Activated B cell treated with CpG ODN at 0.5 μM for 24 hours (primary cell): ENCODE data around the gene PIK3CD. TPM values are rescaled to one million over a fixed set of nuclear protein-coding genes. Genes with fewer than 3 reads are reported as not detected.

ENCODE experiments used
- ATAC-seq: fragments of 200-7000 bp; cut with Tn5 transposase; one replicate; pipeline ENCODE4 v1.10.0; 2021; ENCODE audit warnings: low read depth, mild to moderate bottlenecking, moderate library complexity
- CTCF ChIA-PET: fragments of 350-600 bp; sonication (Branson Sonifier 250); formaldehyde crosslinking; loops from one replicate; lab custom pipeline; 2021; ENCODE audit warnings: antibody characterized with exemption; lab: Charles Lee
- POLR2A ChIA-PET: fragments of 350-600 bp; sonication (Branson Sonifier 250); formaldehyde crosslinking; loops from one replicate; lab custom pipeline; 2021; ENCODE audit warnings: antibody characterized with exemption; lab: Charles Lee
- DNase-seq: peaks from one replicate; pipeline ENCODE4 v3.0.0; 2022
- H3K27ac Mint-ChIP-seq: one replicate; pipeline ENCODE4 v1.8.0; 2020; ENCODE audit warnings: mixed read lengths
- H3K27me3 Mint-ChIP-seq: one replicate; pipeline ENCODE4 v1.8.0; 2021; ENCODE audit warnings: mixed read lengths
- H3K36me3 Mint-ChIP-seq: one replicate; pipeline ENCODE4 v1.8.0; 2021; ENCODE audit warnings: low read depth, mixed read lengths
- H3K4me1 Mint-ChIP-seq: one replicate; pipeline ENCODE4 v1.8.0; 2021; ENCODE audit warnings: mixed read lengths
- H3K4me3 Mint-ChIP-seq: one replicate; pipeline ENCODE4 v1.8.0; 2020; ENCODE audit warnings: mild to moderate bottlenecking, mixed read lengths
- H3K9me3 Mint-ChIP-seq: one replicate; pipeline ENCODE4 v1.8.0; 2020; ENCODE audit warnings: mixed read lengths
- intact Hi-C: fragments of 100-400 bp; cut with micrococcal nuclease; formaldehyde crosslinking; loops from one replicate; pipeline ENCODE4 v1.15.1; 2024
- total RNA-seq: library from RNA; stranded (reverse); gene quantifications from 2 replicates; pipeline ENCODE4 v1.2.3, GENCODE V29; 2022
- TF ChIP-seq, protein P1 (sequence below): fragments of 200-600 bp; IDR thresholded peaks from one replicate; pipeline ENCODE4 v1.8.0; 2022; ENCODE audit warnings: antibody characterized with exemption, mild to moderate bottlenecking

Gene PIK3CD
- total RNA-seq, 1 donor from 2014 or later = 265 TPM

GRCh38 chr1:9612871-9613624 is 38.5 kb upstream of the PIK3CD start:
- DNase-seq (no peak), ATAC-seq (no peak)
- TF ChIP-seq, protein P1, sequence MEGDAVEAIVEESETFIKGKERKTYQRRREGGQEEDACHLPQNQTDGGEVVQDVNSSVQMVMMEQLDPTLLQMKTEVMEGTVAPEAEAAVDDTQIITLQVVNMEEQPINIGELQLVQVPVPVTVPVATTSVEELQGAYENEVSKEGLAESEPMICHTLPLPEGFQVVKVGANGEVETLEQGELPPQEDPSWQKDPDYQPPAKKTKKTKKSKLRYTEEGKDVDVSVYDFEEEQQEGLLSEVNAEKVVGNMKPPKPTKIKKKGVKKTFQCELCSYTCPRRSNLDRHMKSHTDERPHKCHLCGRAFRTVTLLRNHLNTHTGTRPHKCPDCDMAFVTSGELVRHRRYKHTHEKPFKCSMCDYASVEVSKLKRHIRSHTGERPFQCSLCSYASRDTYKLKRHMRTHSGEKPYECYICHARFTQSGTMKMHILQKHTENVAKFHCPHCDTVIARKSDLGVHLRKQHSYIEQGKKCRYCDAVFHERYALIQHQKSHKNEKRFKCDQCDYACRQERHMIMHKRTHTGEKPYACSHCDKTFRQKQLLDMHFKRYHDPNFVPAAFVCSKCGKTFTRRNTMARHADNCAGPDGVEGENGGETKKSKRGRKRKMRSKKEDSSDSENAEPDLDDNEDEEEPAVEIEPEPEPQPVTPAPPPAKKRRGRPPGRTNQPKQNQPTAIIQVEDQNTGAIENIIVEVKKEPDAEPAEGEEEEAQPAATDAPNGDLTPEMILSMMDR = no peak
- no peak overlapping the region for H3K4me3 Mint-ChIP-seq
- no peaks in the 10 kb centered on the region for H3K27me3 Mint-ChIP-seq
- H3K9me3 Mint-ChIP-seq = no peaks in the 10 kb centered on the region
- peaks cover 23% of the 10 kb centered on the region for H3K36me3 Mint-ChIP-seq
- no peak overlapping the region for H3K27ac Mint-ChIP-seq
- ChIA-PET POLR2A (no interaction called here), CTCF (no interaction called here)
- intact Hi-C loops = no loop called here
- peaks cover 4% of the 10 kb centered on the region for H3K4me1 Mint-ChIP-seq

DNA sequence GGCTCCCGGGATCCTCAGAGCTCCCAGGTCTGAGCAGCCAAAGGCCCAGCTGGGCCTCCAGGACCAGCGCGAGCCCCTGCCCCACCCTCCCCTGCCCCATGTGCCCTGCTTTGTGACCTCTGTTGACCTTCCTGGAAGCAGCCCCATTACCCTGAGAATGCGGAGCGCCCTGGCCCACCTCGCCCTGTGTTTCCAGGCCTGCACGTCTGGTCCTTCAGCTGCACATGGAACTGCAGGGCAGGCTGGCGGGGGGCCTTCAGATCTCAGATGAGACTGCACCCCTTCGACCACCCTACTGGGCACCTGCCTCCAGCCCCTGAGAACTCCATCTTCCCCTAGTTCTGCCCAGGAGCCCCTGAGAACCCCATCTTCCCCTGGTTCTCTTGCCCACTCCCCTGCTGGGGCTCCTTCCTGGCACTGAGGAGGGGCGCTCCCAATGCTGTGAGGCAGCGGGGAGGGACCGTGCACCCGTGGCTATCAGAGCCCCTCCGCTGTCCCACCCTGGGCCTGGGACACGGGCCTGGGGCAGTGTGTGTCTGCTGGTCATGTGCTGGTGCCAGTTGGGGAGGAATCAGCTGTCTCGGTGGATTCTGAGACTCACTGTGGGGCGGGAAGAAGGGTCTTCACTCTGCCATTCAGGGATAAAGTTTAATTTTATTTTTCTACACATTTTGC is 37.8 kb upstream of the PIK3CD start:
- Mint-ChIP-seq H3K9me3 (no peaks in the 10 kb centered on the region), H3K36me3 (peaks cover 21% of the 10 kb centered on the region), H3K27me3 (no peaks in the 10 kb centered on the region), H3K4me3 (no peak overlapping the region), H3K27ac (no peak overlapping the region), H3K4me1 (peaks cover 4% of the 10 kb centered on the region)
- no peak for DNase-seq
- TF ChIP-seq, protein P1 = no peak
- intact Hi-C loops = no loop called here
- no peak for ATAC-seq
- CTCF ChIA-PET = interaction anchor here (0.6 to 4.1 kb wide), 3 partner anchors 12 to 256 kb away, joined by 3 to 39 read pairs (median 28); no protein-coding TSS in a partner anchor
- POLR2A ChIA-PET = no interaction called here

DNA sequence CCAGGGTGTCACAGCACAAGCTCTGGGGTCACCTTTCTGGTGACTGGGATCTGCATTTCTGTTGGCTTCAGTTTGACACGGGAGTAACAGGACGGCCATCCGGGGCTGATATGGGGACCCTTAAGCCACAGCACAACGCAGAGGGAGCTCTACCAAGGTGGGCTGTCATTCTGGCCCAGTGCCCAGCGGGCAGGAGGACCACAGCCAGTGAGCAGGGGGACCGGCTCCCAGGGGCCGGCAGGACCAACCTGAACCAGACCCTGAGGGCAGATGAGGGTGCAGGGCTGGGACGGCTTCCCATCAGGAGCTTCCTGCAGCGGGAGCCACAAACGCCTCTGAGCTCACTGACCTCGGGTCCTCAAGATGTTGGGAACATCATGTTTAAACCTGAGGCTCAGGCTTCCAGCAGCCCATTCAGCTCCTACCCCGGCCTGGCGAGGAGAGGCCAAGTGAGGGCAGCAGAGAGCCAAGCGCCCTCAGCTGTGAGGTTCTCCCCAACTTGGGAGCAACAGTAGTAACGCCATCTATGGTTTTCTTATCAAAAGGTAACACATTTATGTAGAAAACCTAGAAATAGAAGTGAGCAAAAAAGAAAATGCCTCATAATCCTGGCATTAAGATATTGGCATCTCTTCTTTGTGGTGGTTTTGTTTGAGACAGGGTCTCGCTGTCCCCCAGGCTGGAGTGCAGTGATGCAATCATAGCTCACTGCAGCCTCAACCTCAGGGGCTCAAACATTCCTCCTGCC is 36.0 kb upstream of the PIK3CD start:
- H3K27ac Mint-ChIP-seq = no peak overlapping the region
- intact Hi-C loops = loop anchor here (1.0 to 5.0 kb wide), 2 partner anchors 167 to 252 kb away; no protein-coding TSS in a partner anchor
- H3K9me3 Mint-ChIP-seq = no peaks in the 10 kb centered on the region
- H3K27me3 Mint-ChIP-seq = no peaks in the 10 kb centered on the region
- H3K36me3 Mint-ChIP-seq = peaks cover 14% of the 10 kb centered on the region
- TF ChIP-seq, protein P1 = peak; percentile 43
- H3K4me3 Mint-ChIP-seq = no peak overlapping the region
- DNase-seq (peak; percentile 47), ATAC-seq (peak; percentile 96)
- peaks cover 4% of the 10 kb centered on the region for H3K4me1 Mint-ChIP-seq
- ChIA-PET POLR2A (interaction anchor here (0.5 to 2.5 kb wide), 7 partner anchors 11 to 109 kb away, joined by 3 to 23 read pairs (median 5); partner anchors contain the start of gene PIK3CD), CTCF (interaction anchor here (0.7 to 4.1 kb wide), 26 partner anchors 10 to 327 kb away, joined by 3 to 41 read pairs (median 5); partner anchors contain the start of gene PIK3CD)

GRCh38 chr1:9618909-9619679 is 32.4 kb upstream of the PIK3CD start:
- TF ChIP-seq, protein P1 = no peak
- Mint-ChIP-seq H3K27me3 (no peaks in the 10 kb centered on the region), H3K9me3 (no peaks in the 10 kb centered on the region), H3K4me3 (no peak overlapping the region), H3K27ac (no peak overlapping the region), H3K4me1 (peaks cover 7% of the 10 kb centered on the region), H3K36me3 (no peaks in the 10 kb centered on the region)
- intact Hi-C loops = loop anchor here (5.0 kb wide), 1 partner anchor 163 kb away; no protein-coding TSS in a partner anchor
- DNase-seq (no peak), ATAC-seq (no peak)
- ChIA-PET CTCF (no interaction called here), POLR2A (interaction anchor here (0.6 to 1.0 kb wide), 2 partner anchors 11 to 39 kb away, joined by 3 to 4 read pairs; no protein-coding TSS in a partner anchor)
